T-helper 9 cell (primary cell): ENCODE measurements around the gene XNDC1N.
A peak's percentile ranks its signal among the peaks of the same experiment; 100 is the strongest.
"Not testable (repeated sequence)": the region's sequence is repeated elsewhere in the genome, so short reads cannot be mapped to it uniquely, and the experiment has no call there.

Experiments
- DNase-seq: peaks from one replicate; pipeline ENCODE4 v3.0.0-alpha.2; 2020

Gene XNDC1N

DNA sequence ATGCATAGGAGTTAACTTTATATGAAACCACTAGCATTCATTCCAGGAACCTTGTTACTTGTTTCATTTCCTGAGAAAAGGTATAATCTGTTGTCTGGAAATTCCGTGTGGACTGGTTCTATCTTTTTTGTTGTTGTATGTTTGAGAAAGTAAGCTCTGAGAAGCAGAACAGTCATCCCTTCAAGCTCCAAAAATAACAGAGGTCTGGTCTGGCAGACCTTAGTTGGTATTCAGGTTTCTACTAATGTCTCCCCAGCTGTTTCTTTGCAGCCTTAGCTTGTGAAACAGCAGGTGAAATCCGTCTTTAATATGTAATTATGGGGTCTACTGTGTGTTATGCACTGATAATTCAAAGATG, 2.8 kb upstream of the XNDC1N start:
- DNase-seq, result no peak

DNA sequence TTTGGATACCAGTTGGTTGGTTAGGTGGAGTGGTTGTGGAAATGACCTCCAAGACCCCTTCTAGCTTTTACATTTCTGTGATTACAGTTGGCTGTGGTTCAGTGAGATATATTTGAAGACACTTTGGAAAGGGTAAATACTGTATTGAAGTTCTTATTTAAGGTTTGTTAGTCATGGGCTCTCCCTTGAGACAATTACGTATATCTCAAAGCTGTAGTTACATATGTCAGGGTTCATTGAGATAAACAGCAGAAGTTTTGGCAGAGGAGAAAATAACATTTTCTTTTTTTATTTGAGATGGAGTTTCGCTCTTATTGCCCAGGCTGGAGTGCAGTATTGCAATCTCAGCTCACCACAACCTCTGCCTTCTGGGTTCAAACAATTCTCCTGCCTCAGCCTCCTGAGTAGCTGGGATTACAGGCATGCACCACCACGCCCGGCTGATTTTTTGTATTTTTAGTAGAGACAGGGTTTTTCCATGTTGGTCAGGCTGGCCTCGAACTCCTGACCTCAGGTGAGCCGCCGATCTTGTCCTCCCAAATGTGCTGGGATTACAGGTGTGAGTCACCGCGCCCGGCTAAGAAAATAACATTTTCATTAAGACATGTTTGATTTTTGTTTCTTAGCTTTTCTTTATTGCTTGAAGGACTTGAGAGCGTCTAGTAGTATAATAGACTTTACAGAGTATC, 2.3 kb upstream of the XNDC1N start:
- DNase-seq, result no peak

- DNase-seq, result no peak
These were observed 1.1 kb upstream of the XNDC1N start for GRCh38 chr11:71929491-71929890.

DNA sequence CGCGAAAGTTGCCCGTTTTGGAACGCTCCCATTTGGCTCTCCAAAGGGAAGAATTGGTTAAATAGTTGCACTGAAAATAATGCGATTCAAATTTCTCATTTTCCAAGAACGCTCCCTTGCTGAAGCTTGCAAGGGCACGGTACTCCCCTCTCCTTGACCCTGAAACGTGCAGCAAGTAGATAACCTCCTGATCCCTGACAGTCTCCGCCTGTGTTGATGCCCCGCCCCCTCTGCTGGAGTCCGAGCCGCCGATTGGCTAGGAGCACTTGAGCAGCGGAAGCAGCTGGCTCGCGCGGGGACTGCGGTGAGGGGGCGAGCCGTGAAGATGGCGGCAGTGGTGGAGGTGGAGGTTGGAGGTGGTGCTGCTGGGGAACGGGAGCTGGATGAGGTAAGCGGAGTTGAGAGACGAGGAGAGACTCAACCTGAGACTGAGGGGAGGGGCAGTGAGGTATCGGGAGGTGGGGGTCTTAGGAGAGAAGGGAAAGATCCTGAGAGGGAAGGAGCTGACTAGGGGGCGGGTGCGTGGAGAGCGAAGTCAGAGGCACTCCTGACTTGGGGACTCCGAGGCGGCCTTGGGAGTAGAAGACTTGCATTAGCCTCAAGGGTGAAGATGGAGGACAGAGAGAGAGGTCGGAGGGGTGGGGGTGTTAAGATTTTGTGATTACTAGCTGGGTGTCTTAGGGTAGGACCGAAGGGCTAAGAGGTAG, 496 bp upstream of the XNDC1N start, which contains the start of gene RNF121:
Gene RNF121 (plus strand): TSS at position 310 of the 707 bp plus-strand sequence. CDS start 16 bp downstream, at position 326.
- DNase-seq, result peak; percentile 97

GRCh38 chr11:71917646-71918140, 10.7 kb downstream of the XNDC1N start:
- no peak for DNase-seq

GRCh38 chr11:71914617-71915189, 13.7 kb downstream of the XNDC1N start:
- DNase-seq, result no peak

- no peak for DNase-seq
These were observed 14.5 kb downstream of the XNDC1N start for GRCh38 chr11:71913756-71914526.

- DNase-seq, result not testable (repeated sequence)
These were observed 16.4 kb downstream of the XNDC1N start for GRCh38 chr11:71911986-71912340.

DNA sequence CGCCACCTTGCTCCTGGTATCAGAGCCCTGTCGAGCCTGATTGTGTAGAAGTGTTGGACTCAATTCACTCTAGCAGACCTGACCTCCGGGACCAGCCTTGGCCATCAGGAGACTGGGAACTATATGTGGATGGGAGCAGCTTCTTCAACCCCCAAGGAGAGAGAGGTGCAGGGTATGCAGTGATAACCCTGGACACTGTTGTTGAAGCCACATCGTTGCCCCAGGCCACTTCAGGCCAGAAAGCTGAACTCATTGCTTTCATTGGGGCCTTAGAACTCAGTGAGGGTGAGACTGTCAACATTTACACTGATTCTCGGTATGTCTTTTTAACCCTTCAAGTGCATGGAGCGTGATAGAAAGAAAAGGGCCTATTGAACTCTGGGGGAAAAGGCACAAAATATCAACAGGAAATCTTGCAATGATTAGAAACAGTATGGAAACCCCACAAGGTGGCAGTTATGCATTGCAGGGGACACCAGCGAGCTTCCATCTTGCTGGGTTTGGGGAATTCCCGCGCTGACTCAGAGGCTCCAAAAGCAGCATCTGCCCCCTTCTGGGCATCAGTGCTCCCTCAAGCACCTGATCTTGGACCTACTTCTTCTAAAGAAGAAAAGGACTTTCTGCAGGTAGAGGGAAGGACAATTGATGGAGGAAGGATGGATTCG, 16.9 kb downstream of the XNDC1N start:
- not testable (repeated sequence) for DNase-seq

GRCh38 chr11:71910775-71911174, 17.6 kb downstream of the XNDC1N start:
- not testable (repeated sequence) for DNase-seq

GRCh38 chr11:71908218-71908617, 20.2 kb downstream of the XNDC1N start:
- DNase-seq, result no peak

DNA sequence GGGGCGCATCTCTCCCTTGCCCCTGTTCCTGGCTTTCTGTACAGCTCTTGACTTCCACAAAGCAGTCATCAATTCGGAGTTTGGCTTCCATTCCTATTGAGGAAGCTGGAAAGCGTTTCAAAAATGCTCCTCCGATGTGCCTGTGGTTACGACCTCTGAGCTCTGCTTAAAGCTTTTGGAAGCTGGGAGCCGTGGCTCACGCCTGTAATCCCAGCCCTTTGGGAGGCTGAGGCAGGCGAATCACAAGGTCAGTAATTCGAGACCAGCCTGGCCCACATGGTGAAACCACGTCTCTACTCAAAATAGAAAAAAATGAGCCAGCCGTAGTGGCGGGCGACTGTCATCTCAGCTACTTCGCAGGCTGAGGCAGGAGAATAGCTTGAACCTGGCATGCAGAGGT, 27.3 kb downstream of the XNDC1N start:
- not testable (repeated sequence) for DNase-seq

GRCh38 chr11:71895961-71896360, 32.4 kb downstream of the XNDC1N start:
- no peak for DNase-seq

DNA sequence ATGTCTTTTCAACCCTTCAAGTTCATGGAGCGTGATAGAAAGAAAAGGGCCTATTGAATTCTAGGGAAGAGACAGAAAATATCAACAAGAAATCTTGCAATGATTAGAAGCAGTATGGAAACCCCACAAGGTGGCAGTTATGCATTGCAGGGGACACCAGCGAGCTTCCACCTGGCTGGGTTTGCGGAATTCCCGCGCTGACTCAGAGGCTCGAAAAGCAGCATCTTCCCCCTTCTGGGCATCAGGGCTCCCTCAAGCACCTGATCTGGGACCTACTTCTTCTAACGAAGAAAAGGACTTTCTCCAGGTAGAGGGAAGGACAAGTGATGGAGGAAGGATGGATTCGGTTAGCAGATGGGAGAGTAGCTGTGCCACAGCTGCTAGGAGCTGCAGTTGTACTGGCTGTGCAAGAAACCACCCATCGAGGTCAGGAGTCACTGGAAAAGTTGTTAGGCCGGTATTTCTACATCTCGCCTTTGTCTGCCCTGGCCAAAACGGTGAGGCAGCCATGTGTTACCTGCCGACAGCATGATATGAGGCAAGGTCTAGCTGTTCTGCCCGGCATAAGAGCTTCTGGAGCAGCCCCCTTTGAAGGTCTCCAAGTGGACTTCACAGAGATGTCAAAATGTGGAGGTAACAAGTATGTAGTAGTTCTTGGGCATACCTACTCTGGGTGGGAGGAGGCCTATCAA, 39.1 kb downstream of the XNDC1N start:
- not testable (repeated sequence) for DNase-seq

DNA sequence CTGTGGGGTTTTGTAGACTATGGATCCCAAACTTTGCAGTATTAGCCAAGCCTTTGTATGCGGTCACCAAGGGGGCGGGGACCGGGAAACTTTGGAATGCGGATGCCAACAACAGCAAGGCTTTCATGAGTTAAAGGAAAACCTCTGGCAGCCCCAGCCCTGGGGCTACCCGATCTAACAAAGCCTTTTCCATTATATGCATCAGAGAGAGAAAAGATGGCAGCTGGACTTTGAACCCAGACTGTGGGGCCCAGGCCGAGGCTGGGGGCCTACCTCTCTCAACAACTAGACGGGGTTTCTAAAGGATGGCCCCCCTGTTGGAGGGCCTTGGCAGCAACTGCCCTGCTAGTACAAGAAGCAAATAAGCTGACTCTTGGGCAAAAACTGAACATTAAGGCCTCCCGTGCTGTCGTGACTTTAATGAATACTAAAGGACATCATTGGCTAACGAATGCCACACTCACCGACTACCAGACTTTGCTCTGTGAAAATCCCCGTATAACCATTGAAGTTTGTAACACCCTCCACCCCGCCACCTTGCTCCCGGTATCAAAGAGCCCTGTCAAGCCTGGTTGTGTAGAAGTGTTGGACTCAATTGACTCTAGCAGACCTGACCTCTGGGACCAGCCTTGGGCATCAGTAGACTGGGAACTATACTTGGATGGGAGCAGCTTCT, 39.9 kb downstream of the XNDC1N start:
- not testable (repeated sequence) for DNase-seq

DNA sequence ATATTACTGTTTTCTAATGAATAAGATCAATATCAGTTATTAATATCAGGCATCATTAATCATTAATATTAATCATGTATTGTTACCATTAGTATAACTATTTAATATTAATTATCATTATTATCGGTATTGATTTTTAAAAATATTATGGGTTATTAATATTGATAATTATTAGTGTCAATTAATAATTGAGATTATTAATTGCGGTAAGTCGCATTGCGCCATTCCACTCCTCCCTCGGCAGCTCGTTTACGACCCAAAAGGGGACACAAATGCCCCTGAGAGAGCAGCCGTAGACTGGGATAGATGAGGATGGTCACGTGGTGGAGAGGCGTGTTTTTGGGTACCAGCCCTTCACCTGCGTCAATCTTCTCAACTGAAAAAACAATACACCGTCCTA, 42.6 kb downstream of the XNDC1N start:
- DNase-seq, result not testable (repeated sequence)
